ENCODE data around the gene RBX1.
"Not testable (repeated sequence)": the region's sequence is repeated elsewhere in the genome, so short reads cannot be mapped to it uniquely, and the experiment has no call there.

The RBX1 gene

GRCh38 chr22:40972587-40972986, 21.4 kb downstream of the RBX1 start:
- DNase-seq (ENCODE audit: low read depth), result no peak

GRCh38 chr22:40973144-40973543, 22.0 kb downstream of the RBX1 start:
- DNase-seq (ENCODE audit: low read depth), result no peak

- DNase-seq (ENCODE audit: low read depth), result no peak
Measured at GRCh38 chr22:40975366-40975765, 24.2 kb downstream of the RBX1 start.

- DNase-seq (ENCODE audit: low read depth), result no peak
Measured at GRCh38 chr22:40976866-40977700, 25.9 kb downstream of the RBX1 start.

GRCh38 chr22:40979198-40979597, 28.0 kb downstream of the RBX1 start:
- DNase-seq (ENCODE audit: low read depth), result no peak

- no peak for DNase-seq (ENCODE audit: low read depth)
Measured at GRCh38 chr22:40979871-40980270, 28.7 kb downstream of the RBX1 start.

GRCh38 chr22:40982482-40983385, 31.6 kb downstream of the RBX1 start:
- DNase-seq (ENCODE audit: low read depth), result no peak

GRCh38 chr22:40991298-40991697, 40.1 kb downstream of the RBX1 start:
- no peak for DNase-seq (ENCODE audit: low read depth)

- no peak for DNase-seq (ENCODE audit: low read depth)
Measured at GRCh38 chr22:40995821-40996220, 44.6 kb downstream of the RBX1 start.

GRCh38 chr22:40997520-40997919, 46.3 kb downstream of the RBX1 start:
- DNase-seq (ENCODE audit: low read depth), result no peak

GRCh38 chr22:41000040-41000565, 48.9 kb downstream of the RBX1 start:
- no peak for DNase-seq (ENCODE audit: low read depth)

- no peak for DNase-seq (ENCODE audit: low read depth)
Measured at GRCh38 chr22:41000941-41001721, 50.0 kb downstream of the RBX1 start.

GRCh38 chr22:41001722-41002122, 50.5 kb downstream of the RBX1 start:
- DNase-seq (ENCODE audit: low read depth), result no peak

- not testable (repeated sequence) for DNase-seq (ENCODE audit: low read depth)
Measured at GRCh38 chr22:41002386-41002785, 51.2 kb downstream of the RBX1 start.

GRCh38 chr22:41003066-41003465, 51.9 kb downstream of the RBX1 start:
- no peak for DNase-seq (ENCODE audit: low read depth)

GRCh38 chr22:41003976-41004375, 52.8 kb downstream of the RBX1 start:
- no peak for DNase-seq (ENCODE audit: low read depth)

- no peak for DNase-seq (ENCODE audit: low read depth)
Measured at GRCh38 chr22:41009222-41009948, 58.2 kb downstream of the RBX1 start.

GRCh38 chr22:41015003-41015402, 63.8 kb downstream of the RBX1 start:
- DNase-seq (ENCODE audit: low read depth), result no peak

GRCh38 chr22:41021061-41021612, 70.0 kb downstream of the RBX1 start:
- no peak for DNase-seq (ENCODE audit: low read depth)

GRCh38 chr22:41021613-41022454, 70.7 kb downstream of the RBX1 start:
- peak; percentile 31 for DNase-seq (ENCODE audit: low read depth)

All from activated T-cell treated with anti-CD3 and anti-CD28 coated beads for 1 hour (primary cell).